Ramos (cell line): Measurements from ENCODE around the gene PLXNA4.

Experiments
- in situ Hi-C: fragments of 300-500 bp; cut with MboI; formaldehyde crosslinking; loops from one replicate; pipeline ENCODE4 v1.14.3; 2022; ENCODE audit warnings: low sequenced_read_pairs; ENCODE audit not compliant: unreplicated experiment

The PLXNA4 gene

GRCh38 chr7:132569884-132570614 lies 6.2 kb downstream of the PLXNA4 start:
- in situ Hi-C loops, result loop anchor here (10.0 kb wide), 1 partner anchor 245 kb away; no protein-coding TSS in a partner anchor

GRCh38 chr7:132568962-132569361 lies 7.3 kb downstream of the PLXNA4 start:
- in situ Hi-C loops, result no loop called here

GRCh38 chr7:132565885-132566284 lies 10.4 kb downstream of the PLXNA4 start:
- in situ Hi-C loops, result no loop called here

- in situ Hi-C loops, result no loop called here
Observed at GRCh38 chr7:132565441-132565840, 10.8 kb downstream of the PLXNA4 start.

- in situ Hi-C loops, result no loop called here
Observed at GRCh38 chr7:132564849-132565248, 11.4 kb downstream of the PLXNA4 start.

- in situ Hi-C loops, result no loop called here
Observed at GRCh38 chr7:132564090-132564489, 12.2 kb downstream of the PLXNA4 start.

GRCh38 chr7:132562690-132563089 lies 13.6 kb downstream of the PLXNA4 start:
- in situ Hi-C loops, result no loop called here

- in situ Hi-C loops, result no loop called here
Observed at GRCh38 chr7:132561763-132562162, 14.5 kb downstream of the PLXNA4 start.

GRCh38 chr7:132560825-132561529 lies 15.3 kb downstream of the PLXNA4 start:
- in situ Hi-C loops, result no loop called here

GRCh38 chr7:132560105-132560504 lies 16.2 kb downstream of the PLXNA4 start:
- in situ Hi-C loops, result no loop called here

GRCh38 chr7:132558815-132559214 lies 17.5 kb downstream of the PLXNA4 start:
- in situ Hi-C loops, result no loop called here

GRCh38 chr7:132557489-132558044 lies 18.7 kb downstream of the PLXNA4 start:
- in situ Hi-C loops, result no loop called here

- in situ Hi-C loops, result no loop called here
Observed at GRCh38 chr7:132554446-132554845, 21.8 kb downstream of the PLXNA4 start.

- in situ Hi-C loops, result no loop called here
Observed at GRCh38 chr7:132553031-132553430, 23.2 kb downstream of the PLXNA4 start.

GRCh38 chr7:132551886-132552285 lies 24.4 kb downstream of the PLXNA4 start:
- in situ Hi-C loops, result no loop called here

- in situ Hi-C loops, result no loop called here
Observed at GRCh38 chr7:132551439-132551838, 24.8 kb downstream of the PLXNA4 start.

- in situ Hi-C loops, result no loop called here
Observed at GRCh38 chr7:132548489-132549078, 27.7 kb downstream of the PLXNA4 start.

GRCh38 chr7:132547821-132548220 lies 28.4 kb downstream of the PLXNA4 start:
- in situ Hi-C loops, result no loop called here

- in situ Hi-C loops, result no loop called here
Observed at GRCh38 chr7:132546366-132547127, 29.7 kb downstream of the PLXNA4 start.

- in situ Hi-C loops, result no loop called here
Observed at GRCh38 chr7:132545756-132546155, 30.5 kb downstream of the PLXNA4 start.
